Measurements from ENCODE around the gene AXIN1.

Gene AXIN1

GRCh38 chr16:247027-247426 is 105.5 kb downstream of the AXIN1 start:
- in situ Hi-C loops (cut with MboI; ENCODE audit: low sequenced_read_pairs): no loop called here

- in situ Hi-C loops (cut with MboI; ENCODE audit: low sequenced_read_pairs): no loop called here
These were observed 107.4 kb downstream of the AXIN1 start for GRCh38 chr16:245105-245504.

GRCh38 chr16:243348-243747 is 109.2 kb downstream of the AXIN1 start:
- in situ Hi-C loops (cut with MboI; ENCODE audit: low sequenced_read_pairs): no loop called here

GRCh38 chr16:242281-242680 is 110.2 kb downstream of the AXIN1 start:
- in situ Hi-C loops (cut with MboI; ENCODE audit: low sequenced_read_pairs): no loop called here

- in situ Hi-C loops (cut with MboI; ENCODE audit: low sequenced_read_pairs): no loop called here
These were observed 112.0 kb downstream of the AXIN1 start for GRCh38 chr16:240559-240958.

GRCh38 chr16:239948-240277 is 112.6 kb downstream of the AXIN1 start:
- in situ Hi-C loops (cut with MboI; ENCODE audit: low sequenced_read_pairs): no loop called here
